A549 (cell line): ENCODE data around the gene MDGA2.

Experiments
- CHD2 ChIP-seq: fragments of 150-350 bp; IDR thresholded peaks from 2 replicates; pipeline ENCODE4 v1.6.1; 2014; ENCODE audit warnings: low read length; ENCODE audit not compliant: partially characterized antibody
- MAFK ChIP-seq: fragments of 450-650 bp; IDR thresholded peaks from 2 replicates; pipeline ENCODE4 v1.6.1; 2014; ENCODE audit not compliant: partially characterized antibody
- TF ChIP-seq, protein P1 (sequence below): fragments of >200 bp; sonication (Bioruptor Twin); formaldehyde crosslinking; IDR thresholded peaks from 3 replicates; pipeline ENCODE4 v1.5.1; 2016

DNA sequence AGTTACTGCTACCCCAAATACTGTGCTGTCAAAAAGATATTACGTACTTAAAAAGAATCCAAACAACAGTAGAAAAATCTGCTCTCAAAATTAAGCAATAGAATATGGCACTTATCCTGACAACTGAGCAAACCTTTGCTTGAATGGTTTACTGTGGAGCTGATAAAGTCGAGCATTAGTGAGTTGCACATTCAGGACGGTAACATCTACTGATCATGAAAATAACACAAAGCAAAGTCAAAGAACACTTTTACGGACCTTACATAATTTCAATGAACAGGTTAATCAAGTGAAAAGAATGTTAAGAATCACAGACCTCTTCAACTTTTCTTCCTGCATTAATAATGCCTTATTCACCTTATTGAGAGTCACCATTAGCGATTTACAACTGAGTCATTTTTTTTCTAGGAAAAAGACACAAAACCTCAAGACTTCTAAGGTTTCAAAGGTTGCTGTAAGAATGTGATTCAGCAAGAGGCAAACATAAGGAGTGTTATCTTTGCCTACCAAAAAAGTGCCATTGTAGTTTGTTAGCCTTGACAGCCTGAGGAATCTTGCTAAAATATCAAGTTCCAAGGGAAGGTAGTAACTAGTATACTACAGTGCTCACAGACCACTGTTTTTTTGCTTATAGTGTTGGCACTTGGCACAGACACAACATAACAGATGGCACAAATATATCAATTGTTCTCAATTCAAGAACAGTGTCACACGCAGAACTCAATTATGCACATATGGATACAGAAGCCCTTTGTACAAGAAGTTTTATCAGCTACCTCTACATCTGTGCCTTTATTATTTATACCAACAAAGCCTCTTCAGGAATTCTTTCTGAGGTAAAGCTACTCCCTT is 689.6 kb downstream of the MDGA2 start:
- no peak for TF ChIP-seq MAFK
- TF ChIP-seq CHD2, result no peak
- TF ChIP-seq, protein P1, sequence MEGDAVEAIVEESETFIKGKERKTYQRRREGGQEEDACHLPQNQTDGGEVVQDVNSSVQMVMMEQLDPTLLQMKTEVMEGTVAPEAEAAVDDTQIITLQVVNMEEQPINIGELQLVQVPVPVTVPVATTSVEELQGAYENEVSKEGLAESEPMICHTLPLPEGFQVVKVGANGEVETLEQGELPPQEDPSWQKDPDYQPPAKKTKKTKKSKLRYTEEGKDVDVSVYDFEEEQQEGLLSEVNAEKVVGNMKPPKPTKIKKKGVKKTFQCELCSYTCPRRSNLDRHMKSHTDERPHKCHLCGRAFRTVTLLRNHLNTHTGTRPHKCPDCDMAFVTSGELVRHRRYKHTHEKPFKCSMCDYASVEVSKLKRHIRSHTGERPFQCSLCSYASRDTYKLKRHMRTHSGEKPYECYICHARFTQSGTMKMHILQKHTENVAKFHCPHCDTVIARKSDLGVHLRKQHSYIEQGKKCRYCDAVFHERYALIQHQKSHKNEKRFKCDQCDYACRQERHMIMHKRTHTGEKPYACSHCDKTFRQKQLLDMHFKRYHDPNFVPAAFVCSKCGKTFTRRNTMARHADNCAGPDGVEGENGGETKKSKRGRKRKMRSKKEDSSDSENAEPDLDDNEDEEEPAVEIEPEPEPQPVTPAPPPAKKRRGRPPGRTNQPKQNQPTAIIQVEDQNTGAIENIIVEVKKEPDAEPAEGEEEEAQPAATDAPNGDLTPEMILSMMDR, result no peak
